HG03039 (cell line): ENCODE results near the gene NEK1.
"Not testable (repeated sequence)": the region's sequence is repeated elsewhere in the genome, so short reads cannot be mapped to it uniquely, and the experiment has no call there.

Experiments used
- ATAC-seq: cut with Tn5 transposase; IDR thresholded peaks from one replicate; pipeline ENCODE4 v1.9.1; 2021; ENCODE audit warnings: mild to moderate bottlenecking, moderate library complexity; ENCODE audit not compliant: unreplicated experiment

Gene NEK1

DNA sequence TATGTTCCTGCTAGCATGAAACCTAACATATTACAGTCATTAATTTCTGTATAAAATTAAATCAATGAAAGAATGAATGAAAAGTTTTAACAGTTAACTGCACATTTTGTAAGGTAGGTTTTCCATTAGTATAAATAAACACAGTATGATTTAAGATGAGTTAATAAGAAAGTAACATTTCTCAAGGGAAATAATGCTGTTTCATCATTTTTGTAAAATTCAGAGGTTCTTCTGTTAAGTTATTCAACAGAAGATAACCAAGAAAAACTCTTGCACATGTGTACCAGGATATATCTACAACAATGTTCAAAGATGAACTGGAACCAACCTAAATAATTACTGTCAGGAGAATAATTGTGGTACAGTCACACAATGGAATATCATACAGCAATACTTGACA lies 88.6 kb downstream of the NEK1 start:
- ATAC-seq = no peak

- ATAC-seq = no peak
These were observed 101.8 kb downstream of the NEK1 start for GRCh38 chr4:169510617-169511016.

GRCh38 chr4:169506903-169507302 lies 105.5 kb downstream of the NEK1 start:
- no peak for ATAC-seq

- not testable (repeated sequence) for ATAC-seq
These were observed 112.5 kb downstream of the NEK1 start for GRCh38 chr4:169499907-169500306.

DNA sequence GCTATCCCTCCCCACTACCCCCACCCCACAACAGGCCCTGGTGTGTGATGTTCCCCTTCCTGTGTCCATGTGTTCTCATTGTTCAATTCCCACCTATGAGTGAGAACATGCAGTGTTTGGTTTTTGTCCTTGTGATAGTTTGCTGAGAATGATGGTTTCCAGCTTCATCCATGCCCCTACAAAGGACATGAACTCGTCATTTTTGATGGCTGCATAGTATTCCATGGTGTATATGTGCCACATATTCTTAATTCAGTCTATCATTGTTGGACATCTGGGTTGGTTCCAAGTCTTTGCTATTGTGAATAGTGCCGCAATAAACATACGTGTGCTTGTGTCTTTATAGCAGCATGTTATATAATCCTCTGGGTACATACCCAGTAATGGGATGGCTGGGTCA lies 118.1 kb downstream of the NEK1 start:
- ATAC-seq = not testable (repeated sequence)

DNA sequence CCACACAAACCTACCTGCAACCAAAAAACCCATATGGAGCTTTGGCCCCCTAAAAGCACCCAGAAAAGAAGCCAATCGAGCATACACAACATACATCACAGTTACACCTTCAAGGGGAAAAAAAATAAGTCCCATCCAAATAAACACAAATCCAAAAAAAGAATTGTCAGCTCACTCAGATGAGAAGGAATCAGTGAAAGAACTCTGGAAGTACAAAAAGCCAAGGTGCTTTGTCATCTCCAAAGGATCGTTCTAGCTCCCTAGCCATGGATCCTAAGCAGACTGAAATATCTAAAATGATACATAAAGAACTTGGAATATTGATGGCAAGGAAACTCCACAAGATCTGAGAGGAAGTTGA lies 119.2 kb downstream of the NEK1 start:
- no peak for ATAC-seq

DNA sequence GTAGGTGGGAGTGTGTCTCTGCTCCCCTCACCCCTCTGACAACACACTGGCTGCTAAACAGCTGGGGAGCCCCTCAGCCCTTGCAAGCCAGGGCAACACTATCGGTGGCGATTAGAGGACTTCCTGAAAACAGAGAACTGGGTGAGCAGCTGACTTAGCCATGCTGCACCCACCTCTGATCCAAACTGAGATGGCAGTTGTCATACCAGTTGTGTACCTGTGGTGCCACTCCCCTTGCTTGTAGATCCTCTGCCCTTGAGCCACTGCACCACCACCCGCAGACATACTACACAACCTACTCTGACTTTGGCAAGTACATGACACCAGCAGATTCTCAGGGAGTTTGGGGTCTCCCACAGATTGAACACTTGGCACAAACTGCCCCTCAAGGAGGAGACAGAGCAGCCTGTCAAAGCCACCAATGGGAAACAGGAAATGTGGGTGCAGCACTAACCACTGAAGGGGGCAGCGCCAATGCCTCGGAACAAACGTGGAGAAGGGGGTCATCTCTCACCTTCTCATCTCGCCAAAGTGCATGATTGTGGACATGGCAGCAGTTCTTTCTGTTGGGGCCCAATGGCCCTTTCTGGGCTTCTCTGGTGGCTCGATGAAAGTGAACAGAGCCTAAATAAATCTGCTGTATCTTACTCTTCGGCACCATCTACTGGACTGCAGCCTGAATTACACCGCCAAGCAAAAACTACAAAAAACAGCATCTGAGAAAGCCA lies 119.8 kb downstream of the NEK1 start:
- no peak for ATAC-seq

DNA sequence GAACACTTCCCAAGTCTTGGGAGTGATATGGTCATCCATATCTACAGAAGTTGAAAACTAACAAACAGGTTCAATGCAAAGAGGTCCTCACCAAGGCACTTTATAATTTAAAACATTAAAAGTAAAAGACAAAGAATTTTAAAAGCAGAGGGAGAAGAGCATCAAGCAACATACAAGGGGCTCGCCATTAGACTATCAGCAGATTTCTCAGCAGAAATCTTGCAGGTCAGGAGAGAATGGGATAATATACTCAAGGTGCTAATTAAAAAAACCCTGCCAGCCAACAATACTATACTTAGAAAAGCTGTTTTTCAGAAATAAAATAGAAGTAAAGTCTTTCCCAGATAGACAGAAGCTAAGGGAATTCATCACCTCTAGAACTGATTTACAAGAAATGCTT lies 121.2 kb downstream of the NEK1 start:
- ATAC-seq = no peak

DNA sequence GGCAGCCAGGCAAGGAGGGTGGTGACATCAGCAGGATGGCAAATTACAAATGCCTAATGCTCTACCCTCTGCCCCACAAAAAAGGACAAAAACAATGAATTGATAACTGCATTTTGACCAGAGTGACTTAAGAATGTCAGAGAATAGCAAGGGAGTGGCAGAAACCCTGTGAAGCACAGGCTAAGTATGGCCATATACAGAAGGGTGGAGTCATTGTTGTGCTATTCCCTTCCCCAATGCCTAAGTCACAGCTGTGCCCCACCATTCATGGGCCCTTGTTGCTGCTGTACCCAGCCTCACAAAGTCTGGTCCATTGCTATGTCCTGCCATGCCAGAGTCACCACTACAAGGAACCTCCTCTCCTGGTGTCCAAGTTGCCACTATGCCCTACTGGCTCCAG lies 123.1 kb downstream of the NEK1 start:
- no peak for ATAC-seq

DNA sequence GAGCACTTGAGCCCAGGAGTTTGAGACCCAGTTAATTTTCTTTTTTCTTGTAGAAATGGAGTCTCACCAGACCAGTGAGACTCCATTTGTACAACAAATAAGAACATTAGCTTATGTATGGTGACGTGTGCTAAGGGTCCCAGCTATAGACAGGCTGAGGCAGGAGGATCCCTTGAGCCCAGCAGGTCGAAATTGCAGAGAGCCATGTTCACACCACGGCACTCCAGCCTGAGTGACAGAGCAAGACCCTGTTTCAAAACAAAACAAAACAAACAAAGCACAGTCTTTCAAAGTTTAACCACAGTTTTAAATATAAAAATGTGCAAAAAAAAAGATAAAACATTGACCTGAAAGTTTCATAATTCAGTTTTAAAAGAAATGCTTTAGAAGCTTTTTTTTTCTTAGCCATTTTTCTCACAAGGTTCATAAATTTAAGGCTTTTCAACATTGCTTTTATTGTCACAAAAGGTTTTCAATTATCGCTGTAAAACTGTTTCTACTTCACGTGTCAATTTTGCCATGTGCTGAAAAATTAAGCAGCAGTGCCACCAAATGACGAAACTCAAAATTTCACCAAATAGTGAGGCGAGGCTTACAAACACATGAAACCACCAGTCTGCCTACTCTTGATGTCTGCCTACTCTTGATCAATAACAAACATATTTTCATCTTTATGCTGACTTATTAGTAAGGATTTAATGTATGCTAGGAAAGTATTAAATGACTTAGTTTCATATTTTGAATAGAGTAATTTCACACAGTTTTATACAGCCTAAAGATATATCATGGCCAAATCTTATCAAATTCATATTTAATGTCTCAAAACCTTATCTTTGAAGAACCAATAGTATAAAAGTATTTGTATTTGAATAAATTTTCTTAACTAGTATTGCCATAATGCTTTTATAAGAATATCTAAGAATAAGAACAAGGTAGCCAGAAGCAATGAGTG lies 126.3 kb downstream of the NEK1 start:
- no peak for ATAC-seq

DNA sequence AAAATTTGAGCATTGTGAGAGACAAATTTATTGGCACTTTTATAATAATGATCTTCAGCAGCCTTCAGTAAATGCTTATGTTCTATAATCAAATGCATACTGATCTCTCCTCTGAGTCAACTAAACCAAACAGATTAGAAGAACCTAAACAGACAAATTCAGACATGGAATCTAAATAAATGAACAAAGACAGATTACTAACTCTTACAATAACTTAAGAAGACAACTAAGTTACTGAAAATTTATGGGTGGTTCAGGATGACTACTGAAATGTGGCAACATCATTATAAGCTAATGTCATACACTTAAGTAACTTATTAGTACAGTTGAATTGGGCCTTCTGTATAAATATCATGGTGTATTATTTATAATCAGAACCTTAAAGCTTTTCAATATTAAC lies 127.3 kb downstream of the NEK1 start:
- no peak for ATAC-seq

GRCh38 chr4:169484485-169484884 lies 127.9 kb downstream of the NEK1 start:
- ATAC-seq = no peak

DNA sequence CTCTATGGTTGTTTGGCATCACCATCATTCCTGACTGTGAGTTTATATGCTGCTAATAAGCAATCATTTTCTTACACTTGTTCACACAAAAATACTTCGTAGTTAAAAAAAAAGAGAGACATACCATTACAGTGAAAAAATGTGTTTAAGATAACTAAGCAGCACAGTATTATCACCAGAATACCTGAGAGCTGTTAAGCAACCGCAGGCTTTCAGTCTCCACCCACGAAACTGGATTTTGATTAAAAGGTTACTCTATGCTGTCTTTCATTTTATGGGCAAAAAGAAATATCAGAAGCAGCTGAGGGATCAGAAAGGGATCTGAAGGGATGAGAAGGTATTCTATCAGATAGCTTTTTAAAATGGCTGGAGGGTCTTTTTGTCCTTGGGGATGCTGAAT lies 148.3 kb downstream of the NEK1 start:
- ATAC-seq = no peak

- ATAC-seq = no peak
These were observed 152.3 kb downstream of the NEK1 start for GRCh38 chr4:169460081-169460480.

DNA sequence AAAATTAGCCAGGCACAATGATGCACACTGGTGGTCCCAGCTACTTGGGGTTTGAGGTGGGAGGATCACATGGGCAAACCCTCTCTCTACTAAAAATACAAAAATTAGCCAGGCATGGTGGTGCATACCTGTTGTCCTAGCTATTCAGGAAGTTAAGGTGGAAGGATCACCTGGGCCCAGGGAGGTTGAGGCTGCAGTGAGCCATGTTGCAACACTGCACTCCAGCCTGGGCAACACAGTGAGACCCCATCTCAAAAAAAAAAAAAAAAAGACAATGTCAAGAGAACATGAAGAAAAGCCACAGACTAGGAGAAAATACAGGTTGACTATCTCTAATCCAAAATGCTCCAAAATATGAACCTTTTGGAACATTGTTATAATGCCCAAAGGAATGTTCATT lies 153.8 kb downstream of the NEK1 start:
- ATAC-seq = no peak

GRCh38 chr4:169452644-169453043 lies 159.7 kb downstream of the NEK1 start:
- not testable (repeated sequence) for ATAC-seq

- ATAC-seq = not testable (repeated sequence)
These were observed 163.4 kb downstream of the NEK1 start for GRCh38 chr4:169448935-169449334.

- ATAC-seq = no peak
These were observed 165.6 kb downstream of the NEK1 start for GRCh38 chr4:169446824-169447223.

DNA sequence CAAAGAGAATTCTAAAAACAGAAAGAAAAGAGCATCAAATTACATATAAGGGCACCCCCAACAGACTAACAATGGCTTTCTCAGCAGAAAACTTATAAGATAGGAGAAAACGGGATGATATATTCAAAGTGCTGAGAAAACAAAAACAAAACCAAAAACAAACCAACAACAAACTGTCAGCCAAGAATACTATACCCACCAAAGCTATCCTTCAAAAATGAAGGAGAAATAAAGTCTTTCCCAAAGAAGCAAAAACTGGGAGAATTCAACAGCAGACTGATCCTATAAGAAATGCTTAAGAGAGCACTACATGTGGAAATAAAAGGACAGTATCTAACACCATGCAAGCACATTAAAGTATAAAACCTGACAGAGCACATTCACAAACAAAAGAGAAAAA lies 168.6 kb downstream of the NEK1 start:
- no peak for ATAC-seq

- no peak for ATAC-seq
These were observed 171.9 kb downstream of the NEK1 start for GRCh38 chr4:169440446-169440845.

- ATAC-seq = no peak
These were observed 173.1 kb downstream of the NEK1 start for GRCh38 chr4:169439244-169439643.

- peak; percentile 37 for ATAC-seq
These were observed 174.3 kb downstream of the NEK1 start for GRCh38 chr4:169438057-169438480.
